Inflammatory macrophage (primary cell): ENCODE results near the gene SERPINB11.
A peak's percentile ranks its signal among the peaks of the same experiment; 100 is the strongest.
"Not testable (repeated sequence)": the region's sequence is repeated elsewhere in the genome, so short reads cannot be mapped to it uniquely, and the experiment has no call there.

Source experiments
- DNase-seq, 2 donors: peaks; one replicate each; pipeline ENCODE4 v3.0.0-alpha.2; 2020 to 2022

Gene SERPINB11

DNA sequence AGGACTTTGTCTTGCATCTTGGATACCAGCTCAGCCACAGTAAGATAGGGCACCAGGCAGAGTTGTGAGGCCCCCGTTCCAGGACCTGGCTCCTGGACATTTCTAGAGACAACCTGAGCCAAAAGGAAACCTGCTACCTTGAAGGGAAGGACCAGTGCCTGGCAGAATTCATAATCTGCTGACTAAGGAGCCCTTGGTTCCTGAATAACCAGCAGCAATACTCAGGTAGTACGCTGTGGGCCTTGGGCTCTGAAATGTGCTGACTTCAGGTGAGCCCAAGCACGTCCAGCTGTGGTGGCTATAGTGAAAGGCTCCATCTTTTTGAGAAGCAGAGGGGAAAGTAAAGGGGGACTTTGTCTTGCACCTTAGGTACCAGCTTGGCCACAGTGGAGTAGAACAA, 28.5 kb downstream of the SERPINB11 start:
- no peak for DNase-seq

DNA sequence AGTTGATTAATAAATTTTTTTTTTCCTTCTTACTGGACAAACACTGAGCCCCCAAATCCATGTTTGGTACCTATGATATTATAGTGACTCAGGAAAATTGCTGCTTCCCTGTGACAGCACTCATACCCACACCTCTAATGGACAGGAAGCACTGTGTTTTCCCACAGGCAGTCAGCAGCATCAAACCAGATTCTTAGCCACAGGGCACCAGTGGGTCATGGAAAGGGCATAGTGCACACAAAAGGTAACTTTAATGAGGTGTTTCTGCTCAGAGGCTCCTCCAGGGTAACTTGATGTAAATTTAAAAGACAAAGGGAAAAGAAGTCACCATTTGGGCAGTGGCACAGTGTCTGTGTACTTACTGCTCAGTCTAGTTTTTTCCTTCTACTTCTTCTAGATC, 34.1 kb downstream of the SERPINB11 start:
- no peak for DNase-seq

DNA sequence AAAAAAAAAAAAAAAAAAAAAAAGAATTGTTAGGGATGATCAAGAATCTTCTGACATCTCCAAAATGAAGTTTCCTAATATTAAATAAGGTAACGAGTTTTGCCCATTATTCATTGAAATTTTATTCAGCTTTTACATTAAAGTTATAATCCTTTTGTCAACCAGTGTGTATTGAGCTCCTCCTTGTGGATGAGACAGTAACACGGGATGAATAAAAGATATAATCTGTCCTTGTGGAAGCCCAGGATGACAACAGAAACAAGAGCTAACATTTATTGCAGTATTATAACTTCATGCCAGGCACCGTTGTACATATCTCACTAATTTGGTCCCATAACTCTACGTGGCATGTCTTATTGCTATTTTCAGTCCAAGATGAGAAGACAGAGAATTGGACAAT, 39.0 kb downstream of the SERPINB11 start:
- peak; percentile 6 to 8 for DNase-seq

- DNase-seq: no peak
Observed at GRCh38 chr18:63747006-63747405, 44.2 kb downstream of the SERPINB11 start.

- no peak for DNase-seq
Observed at GRCh38 chr18:63749489-63749888, 46.7 kb downstream of the SERPINB11 start.

DNA sequence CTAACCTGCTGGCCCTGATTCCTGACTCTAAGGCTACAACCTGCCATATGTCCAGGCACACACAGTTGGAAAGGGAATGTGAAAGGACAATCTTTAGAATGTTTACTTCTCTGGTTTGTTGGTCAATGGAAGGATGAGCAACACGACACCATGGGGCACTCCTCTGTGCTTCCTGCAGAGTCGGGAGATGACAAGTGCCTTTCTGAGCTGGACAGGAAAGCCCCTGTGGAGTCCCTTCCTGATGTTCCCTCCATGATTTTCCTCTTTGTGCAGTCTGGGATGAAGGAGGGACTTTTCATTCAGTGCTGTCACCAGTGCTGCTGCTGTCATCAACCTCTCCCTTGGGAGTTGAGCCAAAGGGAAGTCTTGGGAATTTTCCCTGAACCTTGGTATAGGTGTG, 49.9 kb downstream of the SERPINB11 start:
- no peak for DNase-seq

DNA sequence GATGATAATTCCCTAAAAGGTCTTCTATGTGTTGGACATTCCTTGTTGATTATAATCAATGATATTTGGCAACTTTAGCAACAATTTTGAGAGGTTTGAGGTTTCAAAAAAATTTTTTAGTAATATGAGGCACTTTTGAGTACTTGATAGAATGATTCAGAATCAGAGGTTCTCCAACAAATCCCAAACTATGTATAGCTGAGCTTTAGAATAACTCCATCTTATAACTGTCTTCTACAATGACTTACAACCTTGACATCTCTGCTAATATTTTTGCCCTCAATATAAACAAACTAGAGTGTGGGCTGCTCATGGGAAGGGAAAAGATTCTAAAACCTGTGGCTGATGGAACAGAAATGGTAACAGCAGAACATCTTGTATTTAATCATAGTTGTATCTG, 50.9 kb downstream of the SERPINB11 start:
- no peak for DNase-seq

DNA sequence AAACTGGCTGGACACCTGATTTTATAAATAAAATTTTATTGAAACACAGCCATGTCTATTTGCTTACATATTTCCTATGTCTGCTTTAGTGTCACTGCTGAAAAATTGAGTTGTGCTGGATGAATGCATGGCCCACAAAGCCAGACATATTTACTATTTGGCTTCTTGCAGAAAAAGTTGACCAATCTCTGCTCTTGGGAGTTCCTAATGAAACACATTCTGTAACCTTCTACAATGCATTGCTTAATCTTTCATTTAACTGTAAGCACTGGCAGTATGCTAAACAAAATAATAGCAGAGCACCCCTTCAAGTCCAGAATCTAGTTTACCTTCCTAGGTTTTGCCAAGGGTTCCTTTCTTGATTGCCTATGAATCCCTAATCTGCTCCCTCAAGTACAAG, 54.8 kb downstream of the SERPINB11 start:
- no peak for DNase-seq

GRCh38 chr18:63758615-63759240, 56.0 kb downstream of the SERPINB11 start:
- DNase-seq: no peak

DNA sequence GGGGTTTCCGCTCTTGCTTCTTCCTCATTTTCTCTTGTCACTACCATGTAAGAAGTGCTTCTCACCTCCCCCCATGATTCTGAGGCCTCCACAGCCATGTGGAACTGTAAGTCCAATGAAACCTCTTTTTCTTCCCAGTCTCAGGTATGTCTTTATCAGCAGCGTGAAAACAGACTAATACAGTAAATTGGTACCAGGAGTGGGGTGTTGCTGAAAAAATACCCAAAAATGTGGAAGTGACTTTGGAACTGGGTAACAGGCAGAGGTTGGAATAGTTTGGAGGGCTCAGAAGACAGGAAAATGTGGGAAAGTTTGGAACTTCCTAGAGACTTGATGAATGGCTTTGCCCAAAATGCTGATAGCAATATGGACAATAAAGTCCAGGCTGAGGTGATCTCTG, 57.0 kb downstream of the SERPINB11 start:
- not testable (repeated sequence) for DNase-seq

GRCh38 chr18:63762518-63762917, 59.8 kb downstream of the SERPINB11 start:
- DNase-seq: no peak

DNA sequence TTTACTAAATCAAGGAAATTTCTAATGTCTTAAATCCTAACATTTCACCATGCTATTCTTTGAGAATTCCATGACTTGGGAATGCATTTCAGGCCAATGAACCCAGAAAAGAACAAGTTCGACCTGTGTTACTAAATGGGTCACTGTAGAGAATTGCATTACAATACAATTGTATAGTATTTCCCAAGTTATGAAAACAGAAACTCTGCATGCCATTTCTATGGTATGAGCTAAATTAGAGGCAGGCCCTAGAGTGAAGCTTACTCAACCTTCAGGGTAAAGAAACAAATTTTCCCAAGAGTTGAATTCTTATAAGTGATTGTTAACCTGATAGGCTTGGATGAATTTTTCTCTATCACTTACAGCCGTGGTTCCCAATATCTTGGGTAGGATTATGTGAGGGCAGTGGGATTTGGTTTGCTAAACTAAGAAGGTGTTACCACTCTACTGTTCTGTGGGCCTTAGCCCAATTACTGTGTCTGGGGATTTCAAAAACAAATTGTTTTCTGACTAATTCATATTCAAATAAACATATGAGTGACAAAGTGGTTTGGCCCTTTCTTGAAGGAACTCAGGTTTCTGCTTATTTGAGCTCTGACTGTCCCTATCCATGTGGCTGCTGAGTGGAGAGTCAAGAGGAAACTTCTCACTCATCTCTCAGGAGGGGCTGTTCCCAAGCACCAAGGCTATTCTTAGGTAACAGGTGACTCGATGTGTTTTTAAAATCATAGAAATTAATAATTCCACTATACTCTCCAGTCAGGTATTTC, 61.3 kb downstream of the SERPINB11 start:
- no peak for DNase-seq

DNA sequence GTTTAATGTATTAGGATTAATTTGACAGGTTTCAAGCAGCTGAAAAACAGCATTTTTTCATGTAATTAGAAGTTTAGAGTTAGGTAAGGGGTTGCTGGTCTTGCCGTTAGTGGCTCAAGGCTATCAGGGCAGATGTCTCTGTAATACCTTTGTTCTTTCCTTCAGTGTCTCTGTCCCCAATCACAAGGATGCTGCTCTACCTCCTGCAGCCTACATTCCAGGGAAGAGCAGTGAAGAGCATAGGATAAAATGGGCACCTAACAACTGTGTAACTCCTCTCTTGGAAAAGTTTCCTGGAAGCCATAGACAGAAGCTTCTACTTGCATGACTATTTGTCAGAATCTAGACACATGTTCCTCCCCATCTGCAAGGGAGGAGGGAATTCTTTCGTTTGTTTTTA, 63.1 kb downstream of the SERPINB11 start:
- no peak for DNase-seq
